MM.1S (cell line): Measurements from ENCODE around the gene SDF2L1.

Experiments
- EZH2phosphoT487 ChIP-seq: fragments of 300-600 bp; sonication (generic); IDR thresholded peaks from 2 replicates; pipeline ENCODE4 v1.6.1; 2018; ENCODE audit warnings: antibody characterized with exemption, low read length
- TF ChIP-seq, protein P1 (sequence below): fragments of 300-600 bp; sonication (generic); IDR thresholded peaks from 2 replicates; pipeline ENCODE4 v1.5.1; 2016; ENCODE audit warnings: antibody characterized with exemption, low read length, mixed read lengths

DNA sequence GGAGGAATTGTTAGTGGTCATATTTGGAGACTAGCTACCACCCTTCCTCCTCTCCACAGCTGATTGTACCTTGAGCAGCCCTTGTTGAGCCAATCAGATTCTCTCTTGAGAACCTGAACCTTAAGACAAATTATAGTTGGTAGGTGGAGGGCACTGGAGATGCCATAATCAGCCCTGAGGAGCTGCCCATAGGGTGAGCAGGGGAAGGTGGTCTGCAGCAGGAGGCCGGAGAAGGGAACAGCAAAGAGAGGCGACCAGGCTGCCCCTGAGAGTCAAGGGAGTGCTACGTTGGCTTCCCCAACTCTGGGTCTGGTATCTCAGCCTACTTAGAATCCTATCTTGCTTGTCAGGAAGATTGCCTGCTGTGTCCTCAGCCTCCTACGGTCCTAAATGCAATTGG lies 2.7 kb upstream of the SDF2L1 start:
- TF ChIP-seq EZH2phosphoT487 = no peak
- TF ChIP-seq, protein P1, sequence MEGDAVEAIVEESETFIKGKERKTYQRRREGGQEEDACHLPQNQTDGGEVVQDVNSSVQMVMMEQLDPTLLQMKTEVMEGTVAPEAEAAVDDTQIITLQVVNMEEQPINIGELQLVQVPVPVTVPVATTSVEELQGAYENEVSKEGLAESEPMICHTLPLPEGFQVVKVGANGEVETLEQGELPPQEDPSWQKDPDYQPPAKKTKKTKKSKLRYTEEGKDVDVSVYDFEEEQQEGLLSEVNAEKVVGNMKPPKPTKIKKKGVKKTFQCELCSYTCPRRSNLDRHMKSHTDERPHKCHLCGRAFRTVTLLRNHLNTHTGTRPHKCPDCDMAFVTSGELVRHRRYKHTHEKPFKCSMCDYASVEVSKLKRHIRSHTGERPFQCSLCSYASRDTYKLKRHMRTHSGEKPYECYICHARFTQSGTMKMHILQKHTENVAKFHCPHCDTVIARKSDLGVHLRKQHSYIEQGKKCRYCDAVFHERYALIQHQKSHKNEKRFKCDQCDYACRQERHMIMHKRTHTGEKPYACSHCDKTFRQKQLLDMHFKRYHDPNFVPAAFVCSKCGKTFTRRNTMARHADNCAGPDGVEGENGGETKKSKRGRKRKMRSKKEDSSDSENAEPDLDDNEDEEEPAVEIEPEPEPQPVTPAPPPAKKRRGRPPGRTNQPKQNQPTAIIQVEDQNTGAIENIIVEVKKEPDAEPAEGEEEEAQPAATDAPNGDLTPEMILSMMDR = no peak
